HG03175 (cell line): ENCODE data around the gene GRIA4.
A peak's percentile ranks its signal among the peaks of the same experiment; 100 is the strongest.
"Not testable (repeated sequence)": the region's sequence is repeated elsewhere in the genome, so short reads cannot be mapped to it uniquely, and the experiment has no call there.

Experiments
- ATAC-seq: cut with Tn5 transposase; IDR thresholded peaks from one replicate; pipeline ENCODE4 v1.9.1; 2021; ENCODE audit warnings: mild to moderate bottlenecking, moderate library complexity; ENCODE audit not compliant: unreplicated experiment

Gene GRIA4

DNA sequence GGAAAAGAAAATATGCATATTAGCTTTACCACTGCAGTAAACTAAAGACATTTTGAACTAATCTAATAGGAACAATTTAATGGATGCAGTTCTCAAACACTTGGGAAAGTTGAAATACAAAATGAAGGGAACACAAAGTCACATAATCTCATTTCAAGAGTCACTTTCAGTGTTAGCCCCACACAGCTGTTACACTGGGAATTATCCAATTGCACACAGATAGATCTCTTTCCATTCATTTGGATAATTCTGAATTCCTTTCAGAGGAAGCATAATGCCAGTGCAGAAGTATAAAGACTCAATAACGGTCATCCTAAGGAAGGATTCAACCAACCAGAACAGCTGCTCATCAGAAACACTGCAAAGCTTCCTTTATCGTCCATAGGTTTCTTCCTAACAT lies 173.3 kb downstream of the GRIA4 start:
- no peak for ATAC-seq

DNA sequence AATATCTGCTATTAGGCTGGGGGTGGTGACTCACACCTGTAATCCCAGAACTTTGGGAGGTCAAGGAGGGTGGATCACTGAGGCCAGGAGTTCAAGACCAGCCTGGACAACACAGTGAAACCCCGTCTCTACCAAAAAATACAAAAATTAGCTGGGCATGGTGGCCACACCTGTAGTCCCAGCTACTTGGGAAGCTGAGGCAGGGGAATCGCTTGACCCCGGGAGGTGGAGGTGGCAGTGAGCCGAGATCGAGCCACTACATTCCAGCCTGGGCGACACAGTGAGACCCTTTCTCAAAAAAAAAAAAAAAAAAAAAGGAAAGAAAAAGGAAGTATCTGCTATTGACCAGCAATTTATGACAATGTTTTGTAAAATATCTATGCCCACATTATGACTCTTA lies 176.0 kb downstream of the GRIA4 start:
- ATAC-seq: not testable (repeated sequence)

DNA sequence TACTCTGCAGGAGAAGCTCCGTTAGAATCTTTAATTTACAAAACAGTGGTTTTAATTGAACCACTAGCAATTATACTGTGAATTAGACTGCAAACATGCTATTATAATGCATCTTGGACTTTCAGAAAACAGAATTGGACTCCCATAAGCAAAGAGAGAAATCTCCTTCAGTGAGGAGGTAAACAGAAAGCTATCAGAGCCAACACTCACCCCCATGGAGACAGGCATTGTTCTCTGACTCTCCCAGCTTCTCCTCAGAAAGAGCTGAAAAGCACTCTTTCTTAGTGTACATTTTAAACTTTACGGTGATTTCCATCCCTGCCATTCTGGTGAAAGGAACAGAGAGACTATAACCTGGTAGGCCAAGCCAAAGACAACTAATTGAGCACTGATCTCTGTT lies 176.9 kb downstream of the GRIA4 start:
- ATAC-seq: no peak

DNA sequence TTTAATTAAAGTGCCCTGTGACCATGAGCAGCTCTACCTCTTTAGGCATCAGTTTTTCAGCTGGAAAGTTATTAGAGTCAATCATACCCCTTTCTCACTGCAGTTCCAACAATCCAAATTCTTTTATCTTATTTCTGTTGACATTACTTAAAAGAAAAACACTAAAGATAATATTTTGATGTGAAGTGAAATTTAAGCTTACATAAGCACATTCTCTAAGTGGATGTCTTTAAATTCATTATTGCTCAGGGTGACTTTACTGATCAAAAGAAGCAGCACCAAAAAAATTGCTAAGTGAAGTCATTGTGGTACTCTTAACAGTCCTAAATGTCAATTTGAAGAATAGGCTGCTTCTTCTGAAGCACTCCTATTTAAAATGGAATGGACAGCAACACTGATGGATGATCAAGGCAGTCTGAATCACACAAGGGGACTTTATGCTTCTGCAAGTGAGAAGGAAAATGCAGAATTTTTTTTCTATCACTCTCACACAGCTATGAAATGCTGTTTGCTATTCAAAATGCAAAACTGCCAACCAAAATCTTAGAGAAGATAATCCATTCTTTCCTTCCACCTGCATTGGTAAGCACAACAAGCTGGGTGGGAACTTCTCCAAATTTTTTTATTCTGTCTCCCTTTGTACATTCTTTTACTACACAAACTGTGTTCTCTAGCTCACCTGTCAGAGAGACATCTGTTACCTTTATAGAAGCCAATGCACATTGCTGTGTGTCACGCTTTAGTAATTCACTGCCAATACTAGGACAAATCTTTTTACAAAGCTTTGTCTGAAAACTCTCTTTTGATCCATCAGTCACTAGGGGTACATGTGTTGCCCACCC lies 179.9 kb downstream of the GRIA4 start:
- no peak for ATAC-seq

DNA sequence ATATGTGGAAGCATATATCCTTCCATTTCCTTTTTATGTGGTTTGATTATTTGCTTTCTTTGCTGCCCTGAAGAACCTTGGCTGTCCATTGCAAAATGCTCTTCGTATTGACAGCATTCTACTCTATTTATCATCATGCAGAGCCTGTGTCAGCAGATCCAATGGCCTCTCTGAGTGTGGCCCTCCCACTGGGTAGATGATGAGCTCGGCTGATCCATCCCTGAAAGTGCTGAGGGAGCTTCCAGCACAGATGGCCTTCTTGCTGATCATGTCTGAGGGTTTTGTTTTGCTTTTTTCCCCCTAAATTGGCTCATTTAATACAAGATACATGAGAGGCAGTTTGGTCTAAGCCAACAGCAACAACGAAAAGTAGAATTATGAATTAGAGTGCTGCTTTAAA lies 181.0 kb downstream of the GRIA4 start:
- no peak for ATAC-seq

DNA sequence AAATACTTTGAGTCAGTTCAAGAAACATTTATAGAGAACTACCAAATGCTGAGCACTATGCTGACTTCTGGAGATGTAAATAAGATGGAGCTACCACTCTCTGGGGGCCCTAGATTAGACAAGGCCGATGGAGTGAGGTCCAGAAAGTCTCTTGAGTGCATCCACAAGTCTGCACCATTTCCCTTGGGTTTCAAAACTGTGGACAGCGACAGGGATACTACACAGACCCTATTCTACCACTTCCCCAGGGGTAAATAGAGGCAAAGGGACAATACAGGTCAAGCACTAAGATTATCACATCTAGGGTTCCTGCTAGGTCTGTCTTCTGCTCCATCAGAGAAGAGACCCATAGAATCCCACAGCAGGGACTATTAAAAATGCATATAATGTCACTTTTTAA lies 183.2 kb downstream of the GRIA4 start:
- no peak for ATAC-seq

DNA sequence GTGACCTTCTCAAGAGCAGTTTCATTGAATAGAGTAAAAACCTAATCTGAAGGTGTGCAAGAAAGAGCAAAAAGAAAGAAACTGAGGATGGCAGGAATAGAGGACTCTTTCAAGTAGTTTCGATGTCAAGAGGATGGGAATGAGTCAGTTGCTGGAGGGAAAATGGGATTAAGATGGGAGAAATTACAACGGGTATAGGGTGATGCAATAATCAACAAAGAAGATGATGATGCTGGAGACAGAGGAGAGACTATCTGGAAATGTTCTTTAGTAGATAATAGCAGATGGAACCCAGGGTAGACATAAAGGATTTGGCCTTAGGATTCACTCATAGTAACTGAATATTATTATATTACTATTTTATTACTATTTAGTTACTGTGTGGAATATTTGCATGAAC lies 189.4 kb downstream of the GRIA4 start:
- ATAC-seq: no peak

DNA sequence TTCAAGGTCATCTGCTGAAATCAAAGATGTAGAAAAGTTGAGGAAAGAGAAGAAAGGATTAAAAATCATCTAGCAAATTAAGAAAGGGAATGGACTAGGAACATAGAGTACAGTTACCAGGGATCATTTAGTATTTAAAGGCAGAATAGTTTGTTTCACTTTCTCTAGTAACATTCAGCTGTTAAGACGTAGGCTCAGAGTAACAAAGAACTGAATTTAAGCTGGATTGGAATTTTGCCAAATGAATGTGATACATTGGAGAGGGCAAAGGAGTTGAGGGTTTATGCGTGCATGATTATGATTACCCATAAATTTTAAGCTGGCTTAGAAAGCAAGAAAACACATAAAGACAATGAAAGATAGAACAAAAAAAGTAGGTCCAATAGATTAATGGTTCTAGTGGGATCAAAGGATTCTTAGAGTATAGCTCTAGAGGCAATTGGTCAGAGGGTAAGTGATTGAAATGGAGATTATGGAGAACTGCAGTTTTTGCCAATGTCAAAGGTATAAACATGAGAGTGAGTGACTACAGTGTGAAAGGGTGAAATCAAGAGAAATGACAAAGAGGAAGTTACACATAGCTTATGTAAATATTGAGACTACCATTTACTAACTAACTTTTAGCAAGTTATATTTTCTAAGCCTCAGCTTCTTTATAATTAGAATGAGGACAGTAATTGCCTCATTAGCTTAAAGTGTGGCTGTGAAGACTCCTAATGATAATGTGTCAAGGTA lies 190.0 kb downstream of the GRIA4 start:
- no peak for ATAC-seq

DNA sequence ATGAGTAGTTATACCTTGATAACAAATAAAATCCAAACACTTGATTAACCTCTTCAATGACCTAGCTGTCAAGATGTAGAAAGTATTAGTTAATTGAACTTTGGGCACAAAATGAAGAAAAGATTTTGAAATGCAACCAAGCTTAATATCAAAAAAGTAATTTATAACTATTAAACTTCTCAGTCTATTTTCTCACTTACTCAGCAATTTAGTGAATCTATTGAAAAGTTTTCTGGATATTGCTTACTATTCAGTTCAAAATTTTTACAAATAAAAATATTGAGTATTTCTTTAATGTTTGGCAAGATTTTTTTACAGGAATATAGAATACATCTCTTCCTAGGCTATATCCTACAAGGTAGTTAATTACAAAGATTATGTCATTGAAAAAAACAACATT lies 192.5 kb downstream of the GRIA4 start:
- ATAC-seq: no peak

DNA sequence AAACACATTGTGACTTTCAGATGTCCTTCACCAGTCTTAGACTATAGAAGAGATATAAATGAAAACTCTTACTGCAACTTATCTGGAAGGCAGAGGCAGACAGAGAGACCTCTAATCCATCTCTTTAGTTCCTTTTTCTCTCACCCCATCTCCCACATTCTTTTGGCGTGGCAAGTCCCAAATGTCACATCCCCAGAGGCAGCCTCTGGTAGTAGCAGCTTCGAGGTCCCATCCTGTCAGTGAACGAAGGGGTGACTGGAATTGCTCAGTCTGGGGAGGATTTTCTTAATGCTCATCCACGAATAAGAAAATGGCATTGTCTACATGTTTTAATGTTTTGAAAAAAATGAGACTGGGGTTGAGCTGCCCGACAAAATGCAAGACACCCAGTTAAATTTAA lies 201.4 kb downstream of the GRIA4 start:
- no peak for ATAC-seq

DNA sequence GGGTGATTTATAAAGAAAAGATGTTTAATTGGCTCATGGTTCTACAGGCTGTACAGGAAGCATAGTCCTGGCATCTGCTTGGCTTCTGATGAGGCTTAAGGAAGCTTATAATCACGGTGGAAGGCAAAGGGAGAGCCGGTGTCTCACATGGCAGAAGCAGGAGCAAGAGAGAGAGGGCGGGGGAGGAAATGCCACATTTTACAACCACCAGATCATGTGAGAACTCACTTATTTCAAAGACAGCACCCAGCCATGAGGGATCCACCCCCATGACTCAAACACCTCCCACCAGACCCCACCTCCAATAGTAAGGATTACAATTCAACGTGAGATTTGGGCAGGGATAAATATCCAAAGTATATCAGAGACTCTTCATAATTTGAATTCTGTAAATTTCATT lies 211.5 kb downstream of the GRIA4 start:
- no peak for ATAC-seq

DNA sequence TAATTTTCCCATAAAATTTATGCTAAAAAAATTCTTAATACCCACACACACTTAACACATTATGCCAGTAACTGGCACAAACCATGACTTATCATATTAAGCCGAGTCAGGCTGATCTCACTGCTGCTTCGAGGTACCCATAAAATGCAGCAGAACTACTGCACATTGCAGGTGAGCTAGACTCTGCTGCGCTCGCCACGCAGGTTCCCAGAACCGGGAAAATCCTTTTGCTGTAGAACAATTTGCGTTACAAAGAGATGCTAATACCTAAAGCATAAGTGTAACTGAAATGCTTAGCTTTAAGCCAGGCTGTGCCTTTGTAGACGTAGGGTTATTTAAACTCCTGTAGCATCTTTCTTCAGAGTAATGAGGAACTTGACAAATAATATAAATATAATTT lies 211.9 kb downstream of the GRIA4 start:
- no peak for ATAC-seq

DNA sequence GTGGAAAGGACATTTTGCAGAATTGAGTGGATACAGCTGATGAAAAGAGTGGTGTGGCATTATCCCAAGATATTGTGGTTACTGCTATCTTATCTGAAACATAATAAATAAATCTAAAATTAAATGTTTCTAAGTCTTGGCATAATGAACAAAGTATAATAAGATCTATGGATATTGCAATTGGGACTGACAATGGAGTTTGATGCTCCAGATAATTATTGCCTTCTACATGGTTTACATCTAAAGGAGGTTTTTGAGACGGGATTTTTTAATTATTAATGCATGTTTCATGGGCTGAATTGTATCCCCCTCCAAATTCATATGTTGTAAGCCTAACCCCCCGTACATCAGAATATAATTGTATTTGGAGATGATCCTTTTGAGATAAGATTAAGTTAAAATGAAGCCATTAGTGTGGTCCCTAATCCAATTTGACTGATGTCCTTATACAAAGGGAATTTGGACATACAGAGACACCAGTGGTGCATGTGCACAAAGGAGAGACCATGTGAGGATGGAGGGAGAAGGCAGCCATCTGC lies 213.7 kb downstream of the GRIA4 start:
- ATAC-seq: no peak

DNA sequence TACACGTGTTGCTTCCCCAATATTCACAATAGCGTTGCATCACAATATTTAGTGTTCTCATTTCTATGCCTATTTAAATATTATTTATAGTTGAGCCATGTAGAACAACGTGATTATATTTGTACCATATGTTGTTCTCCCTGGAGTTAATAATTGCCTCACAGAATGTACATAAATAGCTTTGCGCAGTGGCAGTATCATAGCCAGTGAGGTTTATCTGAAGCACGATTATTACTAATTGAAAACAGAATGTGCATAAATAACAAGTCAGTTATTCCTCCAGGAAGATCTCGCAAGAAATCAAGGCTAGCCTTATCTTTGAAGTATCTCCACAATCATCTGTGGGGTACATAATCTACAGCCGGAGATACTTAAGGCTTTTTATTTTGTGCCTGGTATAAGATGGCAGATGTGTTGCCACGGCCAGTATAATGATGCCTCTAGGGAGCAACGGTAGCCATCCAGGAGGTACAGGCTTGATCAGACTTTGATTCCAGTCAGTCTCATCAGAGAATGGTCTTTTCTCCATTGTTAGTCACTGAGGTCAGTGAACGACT lies 214.7 kb downstream of the GRIA4 start:
- ATAC-seq: no peak

DNA sequence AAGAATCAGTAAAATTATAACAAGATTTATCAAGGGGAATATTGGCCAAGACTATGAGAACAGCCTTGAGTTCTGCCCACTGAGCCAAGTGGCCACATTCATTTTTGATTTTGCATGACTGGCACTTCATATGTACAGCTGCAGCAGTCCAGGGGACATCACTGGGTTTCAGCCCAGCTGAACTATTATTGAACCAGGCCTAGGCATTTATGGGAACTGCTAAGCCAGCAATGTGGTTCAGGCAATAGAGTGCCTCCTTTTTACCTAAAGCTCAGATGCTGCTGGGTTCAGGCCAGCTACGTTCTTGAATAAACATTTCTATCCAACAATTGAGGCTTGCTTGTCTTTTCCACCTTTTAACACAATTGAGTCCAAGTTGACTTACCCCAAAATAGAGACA lies 215.3 kb downstream of the GRIA4 start:
- ATAC-seq: no peak

DNA sequence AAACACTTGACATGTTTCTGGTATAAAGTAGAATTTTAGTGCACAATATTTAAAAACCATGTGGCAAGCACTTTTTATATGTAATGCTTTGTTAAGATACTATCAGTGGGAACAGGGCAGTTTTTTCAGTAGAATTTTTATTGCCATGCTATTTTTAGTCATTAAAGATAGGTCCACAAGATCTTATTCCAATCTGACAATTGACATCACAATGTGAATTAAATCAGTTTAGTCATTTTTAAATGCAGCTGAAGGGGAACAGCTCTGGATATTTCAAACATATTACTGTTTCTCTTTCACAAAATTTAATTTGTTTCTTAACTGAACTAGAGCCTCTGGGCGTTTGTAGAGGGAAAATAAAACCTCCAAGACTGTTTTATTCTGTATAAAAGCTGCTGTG lies 218.0 kb downstream of the GRIA4 start:
- no peak for ATAC-seq

DNA sequence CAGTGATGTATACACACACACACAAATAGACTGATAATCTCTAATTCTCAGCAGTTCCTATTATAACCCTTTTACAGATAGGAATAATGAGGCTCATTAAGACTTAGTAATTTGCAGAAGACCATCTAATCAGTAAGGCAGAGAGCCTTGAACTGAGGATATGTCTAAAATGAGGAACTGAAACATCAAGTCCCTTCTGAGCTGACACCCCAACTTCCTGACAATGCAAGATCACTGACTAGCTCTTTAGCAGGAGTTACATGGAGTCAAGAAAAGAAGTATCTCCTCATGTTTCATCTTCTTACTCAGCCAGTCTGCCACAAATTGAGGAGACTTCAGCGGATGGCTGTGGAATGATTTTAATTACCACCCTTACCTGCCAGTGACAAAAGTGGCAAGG lies 219.2 kb downstream of the GRIA4 start:
- peak; percentile 99 for ATAC-seq

DNA sequence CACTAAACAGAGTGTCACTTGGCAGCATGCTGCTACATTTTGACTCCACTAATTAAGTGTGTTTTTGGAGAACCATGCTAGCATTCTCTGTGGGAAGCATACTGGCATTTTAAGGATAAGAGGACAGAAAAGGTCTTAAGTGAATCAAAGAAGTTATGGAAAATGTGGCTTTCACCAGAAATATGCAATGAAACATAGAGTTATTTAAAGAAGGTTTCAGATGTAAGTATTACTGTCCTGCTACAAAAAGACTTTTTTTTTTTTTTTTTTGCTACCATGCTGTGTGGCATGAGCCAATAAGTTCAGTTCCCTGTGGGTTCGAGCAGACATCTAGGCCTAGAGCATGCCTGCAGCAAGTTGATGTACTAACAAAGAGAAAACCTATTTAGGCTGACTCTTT lies 224.6 kb downstream of the GRIA4 start:
- no peak for ATAC-seq

DNA sequence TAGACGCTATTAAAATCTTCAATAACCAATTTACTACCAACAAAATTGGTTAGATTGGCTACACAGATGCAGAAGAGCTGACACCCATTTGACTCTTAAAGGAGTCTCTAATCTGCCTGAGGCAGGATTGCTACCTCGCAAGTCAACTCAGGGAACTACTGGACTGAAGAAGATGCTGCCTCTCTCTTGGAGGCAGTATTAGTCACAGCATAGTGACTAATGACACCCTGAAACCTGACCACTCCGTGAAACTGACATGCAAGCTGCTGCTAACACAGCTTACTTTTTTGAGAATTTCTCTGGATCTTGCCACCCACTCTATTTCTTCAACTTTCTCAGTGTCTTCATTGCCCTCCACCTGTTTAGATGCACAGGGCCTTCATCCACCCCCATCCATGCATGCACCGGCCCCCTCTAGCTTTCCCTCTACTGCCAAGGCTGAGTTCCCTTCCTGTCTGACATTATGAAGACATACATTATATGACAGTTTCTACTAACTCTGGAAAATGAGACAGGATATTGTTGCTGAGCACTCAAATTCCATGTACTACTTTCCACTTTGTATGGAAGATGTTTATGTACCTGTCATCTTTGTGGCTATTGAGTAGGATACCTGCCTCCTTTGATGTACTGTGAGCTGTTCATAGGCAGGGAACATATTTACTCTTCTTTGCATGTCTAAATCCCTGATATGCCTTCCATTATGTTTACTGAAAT lies 229.0 kb downstream of the GRIA4 start:
- ATAC-seq: peak; percentile 46

DNA sequence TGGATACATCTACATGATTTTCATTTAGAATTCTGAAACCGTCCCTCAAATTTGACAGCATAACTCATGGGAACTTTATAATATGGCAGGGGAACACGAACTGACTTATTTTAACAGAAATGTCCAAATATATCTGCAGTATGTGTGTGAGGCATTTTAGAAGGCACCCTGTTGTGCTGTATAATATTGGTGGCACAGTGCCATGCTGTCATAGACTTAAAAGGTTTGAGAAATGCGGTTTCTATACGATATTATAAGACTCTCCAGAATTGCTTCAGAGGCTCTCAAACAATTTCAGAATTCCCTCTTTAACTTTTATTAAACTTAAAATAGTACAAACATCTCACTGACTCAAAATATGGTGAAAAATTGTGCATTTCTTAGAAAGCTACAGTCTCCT lies 230.5 kb downstream of the GRIA4 start:
- ATAC-seq: no peak

DNA sequence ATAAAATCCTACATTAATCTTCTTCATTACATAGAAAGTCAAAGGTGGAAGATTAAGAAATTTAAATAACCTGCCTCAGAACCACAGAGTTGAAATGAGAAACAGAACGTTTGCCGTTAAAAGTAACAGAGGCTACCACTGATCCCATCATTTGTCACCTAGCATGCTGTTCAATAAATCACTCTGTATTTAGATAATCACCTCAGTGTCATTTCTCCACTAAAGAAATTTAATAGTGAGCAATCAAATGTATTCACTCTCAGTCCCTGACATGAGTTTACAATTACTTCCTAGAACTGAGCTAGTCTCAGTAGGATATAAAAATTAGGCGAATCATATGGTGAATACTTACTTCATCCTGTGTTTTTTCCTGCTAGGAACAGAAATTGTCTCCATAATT lies 242.5 kb downstream of the GRIA4 start:
- ATAC-seq: no peak
